Nucleus accumbens (tissue), 56 donors: ENCODE results near the gene MARF1.
"Not testable (repeated sequence)": the region's sequence is repeated elsewhere in the genome, so short reads cannot be mapped to it uniquely, and the experiment has no call there.

Experiments used
- DNase-seq, 56 donors: peaks; one replicate each; lab custom pipeline; 2025; lab: John Stamatoyannopoulos, UW

Gene MARF1

DNA sequence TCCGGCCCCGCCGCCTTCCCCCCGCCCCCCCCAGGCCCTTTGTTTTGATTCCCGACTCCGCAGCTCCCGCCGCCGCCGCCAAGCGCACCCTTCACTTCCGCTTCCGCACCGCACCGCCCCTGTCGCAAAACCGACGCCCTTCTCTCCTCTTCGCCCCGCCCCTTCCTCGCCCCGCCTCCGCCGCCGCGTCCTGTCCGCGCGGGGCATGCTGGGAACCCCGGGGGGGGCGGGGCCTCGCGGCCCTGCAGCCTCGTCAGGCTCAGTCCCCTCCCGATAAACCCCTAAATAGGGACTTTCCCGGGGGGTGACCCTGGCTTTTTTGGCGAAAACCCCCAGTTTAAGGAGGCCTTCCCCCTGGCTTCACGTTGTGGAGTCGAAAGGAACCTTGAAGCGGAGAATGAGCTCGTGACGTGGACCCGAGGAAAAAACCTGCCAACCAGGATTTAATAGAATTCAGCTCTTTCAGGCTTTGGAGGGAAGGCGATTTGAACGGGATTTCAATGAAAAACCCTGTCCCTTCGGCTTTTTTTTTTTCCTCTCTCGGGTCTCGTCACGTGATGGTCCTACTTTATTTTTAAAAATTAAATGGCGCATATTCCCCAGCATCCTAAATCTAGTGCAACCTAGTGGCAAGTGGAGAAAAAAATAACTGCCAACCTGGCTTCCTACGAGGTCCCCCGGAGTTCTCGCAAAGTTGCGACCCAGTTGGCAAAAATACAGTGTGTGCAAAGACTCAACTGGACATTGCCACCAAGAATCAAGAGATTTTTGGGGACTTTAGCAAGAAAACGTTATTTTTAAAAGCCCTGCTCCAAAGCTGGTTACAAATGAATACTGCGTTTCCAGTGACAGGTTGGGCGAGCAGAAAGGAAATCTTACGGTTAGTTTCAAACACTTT lies at the start of gene MARF1:
Gene MARF1 (minus strand): TSS at position 107 of the 898 bp plus-strand sequence. CDS start 3,921 bp downstream, outside the sequence.
- peak in 55 of 56 donors; percentile 66 to 100 (median 93) for DNase-seq

- DNase-seq: not testable (repeated sequence)
These were observed 49.6 kb upstream of the MARF1 start for GRCh38 chr16:15692508-15692907.

DNA sequence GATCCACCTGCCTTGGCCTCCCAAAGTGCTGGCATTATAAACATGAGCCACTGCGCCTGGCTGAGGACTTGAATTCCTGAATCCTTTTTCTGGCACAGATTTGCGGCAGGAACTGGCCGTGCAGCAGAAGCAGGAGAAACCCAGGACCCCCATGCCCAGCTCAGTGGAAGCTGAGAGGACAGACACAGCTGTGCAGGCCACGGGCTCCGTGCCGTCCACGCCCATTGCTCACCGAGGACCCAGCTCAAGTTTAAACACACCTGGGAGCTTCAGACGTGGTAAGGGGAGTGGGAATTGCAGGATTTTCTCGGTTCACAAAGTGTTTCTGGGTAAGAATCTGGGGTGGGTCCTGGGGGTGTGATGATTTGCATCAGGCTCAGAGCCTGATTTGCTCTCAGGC lies 48.1 kb upstream of the MARF1 start:
- DNase-seq: no peak

DNA sequence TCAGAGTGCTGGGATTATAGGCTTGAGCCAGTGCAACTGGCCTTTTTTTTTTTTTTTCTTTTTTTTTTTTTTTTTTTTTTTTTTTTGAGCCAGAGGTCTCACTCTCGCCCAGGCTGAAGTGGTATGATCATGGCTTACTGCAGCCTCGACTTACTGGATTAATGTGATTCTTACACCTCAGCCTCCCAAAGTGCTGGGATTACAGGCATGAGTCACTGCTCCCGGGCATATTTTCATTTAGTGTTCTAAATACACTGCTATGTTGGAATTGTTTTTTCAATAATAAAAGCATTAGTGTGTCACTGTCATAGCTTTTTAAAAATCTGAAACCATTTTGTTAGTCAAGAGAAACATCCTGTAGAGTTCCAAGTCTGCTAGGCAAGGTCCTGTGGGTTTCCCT lies 47.3 kb upstream of the MARF1 start:
- DNase-seq: no peak

DNA sequence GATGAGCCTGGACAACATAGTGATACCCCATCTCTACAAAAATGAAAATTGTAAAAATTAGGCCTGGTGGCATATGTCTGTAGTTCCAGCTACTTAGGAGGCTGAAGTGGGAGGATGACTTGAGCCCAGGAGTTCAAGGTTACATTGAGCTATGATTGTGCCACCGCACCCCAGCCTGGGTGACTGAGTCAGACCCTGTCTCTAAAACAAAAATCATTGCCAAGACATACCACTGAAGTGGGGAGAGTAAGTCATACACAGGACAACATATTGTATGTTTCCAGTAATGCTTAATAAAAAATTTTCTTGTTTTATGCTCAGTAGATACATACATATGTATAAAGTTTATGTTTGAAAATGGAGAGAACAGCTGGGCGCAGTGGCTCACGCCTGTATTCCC lies 46.3 kb upstream of the MARF1 start:
- no peak for DNase-seq

GRCh38 chr16:15686287-15686686 lies 43.3 kb upstream of the MARF1 start:
- no peak for DNase-seq

DNA sequence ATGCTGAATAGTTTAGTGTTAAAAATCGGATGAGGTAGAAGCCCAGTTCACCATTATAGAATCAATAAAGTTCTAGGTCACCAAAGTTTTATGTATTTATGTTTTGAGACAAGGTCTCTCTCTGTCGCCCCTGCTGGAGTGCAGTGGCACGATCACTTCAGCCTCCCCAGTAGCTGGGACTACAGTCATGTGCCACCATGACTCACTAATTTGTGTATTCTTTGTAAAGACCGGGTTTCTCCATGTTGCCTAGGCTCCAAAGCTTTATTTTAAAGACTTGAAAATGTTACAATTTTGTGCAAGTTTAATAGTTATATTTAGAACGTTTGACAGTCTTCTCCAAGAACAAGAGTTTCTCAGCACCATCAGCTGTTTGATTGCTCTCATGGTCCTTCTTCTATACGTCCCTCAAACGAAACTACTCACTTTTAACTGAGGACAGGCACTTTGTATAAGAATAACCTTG lies 39.2 kb upstream of the MARF1 start:
- peak in 24 of 56 donors; percentile 2 to 65 (median 24) for DNase-seq

DNA sequence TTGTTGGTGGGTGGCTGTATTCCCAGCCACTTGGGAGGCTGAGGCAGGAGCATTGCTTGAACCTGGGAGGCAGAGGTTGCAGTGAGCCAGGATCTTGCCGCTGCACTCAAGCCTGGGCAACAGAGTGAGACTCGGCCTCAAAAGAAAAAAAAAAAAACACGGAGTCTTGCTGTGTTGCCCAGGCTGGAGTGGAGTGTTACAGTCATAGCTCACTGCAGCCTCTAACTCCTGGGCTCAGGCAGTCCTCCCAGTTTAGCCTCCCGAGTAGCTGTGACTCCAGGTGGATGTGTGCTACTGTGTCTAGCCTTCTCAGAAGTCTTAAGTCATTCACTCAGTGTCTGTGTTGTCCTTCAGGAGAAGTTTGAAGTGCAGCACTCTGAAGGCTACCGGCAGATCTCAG lies 34.5 kb upstream of the MARF1 start:
- no peak for DNase-seq

- peak in 12 of 56 donors; percentile 4 to 26 (median 12) for DNase-seq
These were observed 33.6 kb upstream of the MARF1 start for GRCh38 chr16:15676506-15676905.

DNA sequence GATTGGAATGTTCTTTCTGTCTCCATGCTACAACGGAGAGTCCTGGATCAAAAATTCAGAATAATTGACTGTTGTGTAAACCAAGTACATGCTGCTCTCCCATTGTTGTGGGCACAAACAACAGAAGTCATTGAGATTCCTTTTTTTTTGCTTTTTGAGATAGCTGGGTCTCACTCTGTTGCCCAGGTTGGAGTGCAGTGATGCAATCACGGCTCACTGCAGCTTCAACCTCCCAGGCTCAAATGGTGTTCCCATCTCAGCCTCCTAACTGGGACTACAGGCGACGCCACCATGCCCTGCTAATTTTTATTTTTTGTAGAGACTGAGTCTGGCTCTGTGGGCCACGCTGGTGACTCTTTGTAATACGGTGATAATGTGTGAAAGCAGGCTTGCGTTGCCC lies 31.6 kb upstream of the MARF1 start:
- peak in 6 of 56 donors; percentile 6 to 26 (median 16) for DNase-seq

DNA sequence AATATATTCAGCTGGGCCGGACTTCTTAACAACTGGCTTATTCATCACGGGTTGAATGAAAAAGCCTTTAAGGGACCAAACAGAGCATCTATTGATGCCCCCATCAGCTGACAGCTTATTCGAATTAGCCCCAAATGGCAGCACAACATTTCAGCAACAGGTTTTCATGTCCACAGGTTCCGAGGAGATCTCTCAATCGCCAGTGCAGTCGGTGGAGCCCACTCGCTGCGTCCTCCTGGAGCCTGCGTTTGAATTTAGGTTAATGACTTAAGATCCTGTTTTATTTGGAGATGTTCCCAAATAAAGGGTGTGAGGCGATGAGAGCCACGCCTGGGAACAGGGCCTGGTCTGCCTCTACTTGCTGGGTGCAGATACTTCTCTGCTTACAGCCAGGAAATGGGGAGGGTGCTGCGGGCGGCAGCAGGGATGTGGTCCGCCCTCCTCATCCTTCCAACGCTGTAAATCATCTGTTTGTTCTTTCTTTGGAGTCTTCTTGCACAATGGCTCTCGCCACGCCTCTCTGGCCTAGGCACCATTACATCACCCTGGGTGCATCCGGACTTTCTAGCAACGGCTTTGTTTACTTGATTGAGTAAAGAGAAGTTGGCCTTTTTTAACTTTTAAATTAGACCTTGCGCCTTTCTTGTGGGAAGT lies 29.7 kb upstream of the MARF1 start:
- DNase-seq: peak in 55 of 56 donors; percentile 27 to 93 (median 80)

DNA sequence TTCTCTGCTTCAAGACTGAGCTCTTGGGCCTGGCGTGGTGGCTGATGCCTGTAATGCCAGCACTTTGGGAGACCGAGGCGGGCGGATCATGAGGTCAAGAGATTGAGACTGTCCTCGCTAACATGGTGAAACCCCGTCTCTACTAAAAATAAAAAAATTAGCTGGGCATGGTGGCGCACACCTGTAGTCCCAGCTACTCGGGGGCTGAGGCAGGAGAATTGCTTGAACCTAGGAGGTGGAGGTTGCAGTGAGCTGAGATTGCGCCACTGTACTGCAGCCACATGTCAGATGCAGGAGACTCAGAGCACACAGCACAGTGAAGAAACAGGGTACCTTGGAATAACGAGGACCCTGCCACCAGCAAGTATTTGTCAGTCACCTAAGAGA lies 29.2 kb upstream of the MARF1 start:
- DNase-seq: peak in 2 of 56 donors; percentile 24 to 31

GRCh38 chr16:15671530-15672117 lies 28.7 kb upstream of the MARF1 start:
- peak in 2 of 56 donors; percentile 19 to 21 for DNase-seq

DNA sequence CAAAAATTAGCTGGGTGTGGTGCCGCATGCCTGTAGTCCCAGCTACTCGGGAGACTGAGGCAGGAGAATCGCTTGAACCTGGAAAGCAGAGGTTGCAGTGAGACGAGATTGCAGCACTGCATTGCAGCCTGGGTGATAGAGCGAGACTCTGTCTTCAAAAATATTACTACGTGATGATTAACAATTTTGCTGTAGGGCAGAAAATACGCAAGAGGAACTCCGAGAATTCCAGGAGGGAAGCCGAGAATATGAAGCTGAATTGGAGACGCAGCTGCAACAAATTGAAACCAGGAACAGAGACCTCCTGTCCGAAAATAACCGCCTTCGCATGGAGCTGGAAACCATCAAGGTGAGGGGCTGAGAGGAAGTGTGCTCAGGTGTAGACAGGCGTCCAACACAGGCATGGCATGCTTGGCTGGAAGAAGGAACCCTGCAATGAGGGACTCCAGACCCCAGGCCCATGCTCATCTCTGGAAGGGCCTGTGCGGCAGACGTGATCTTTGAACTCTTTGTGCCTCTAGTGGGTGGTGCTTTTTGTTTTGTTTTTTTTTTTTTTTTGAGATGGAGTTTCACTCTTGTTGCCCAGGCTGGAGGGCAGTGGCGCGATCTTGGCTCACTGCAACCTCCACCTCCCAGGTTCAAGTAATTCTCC lies 24.3 kb upstream of the MARF1 start:
- DNase-seq: no peak

DNA sequence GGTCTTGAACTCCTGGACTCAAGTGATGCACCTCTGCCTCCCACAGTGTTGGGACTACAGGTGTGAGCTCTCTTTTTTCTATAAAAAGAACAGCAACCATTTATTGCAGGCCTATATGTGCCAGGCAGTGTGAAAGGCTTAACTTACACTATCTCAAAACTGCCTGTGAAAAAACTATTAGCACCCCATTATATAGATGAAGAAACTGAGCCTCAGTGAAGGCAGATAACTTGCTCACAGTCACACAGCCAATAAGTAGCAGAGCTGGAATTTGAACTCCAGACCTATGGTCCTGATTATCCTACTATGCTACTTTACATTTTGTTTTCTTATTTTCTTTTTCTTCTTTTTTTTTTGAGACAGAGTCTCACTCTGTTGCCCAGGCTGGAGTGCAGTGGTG lies 22.2 kb upstream of the MARF1 start:
- DNase-seq: no peak

- no peak for DNase-seq
These were observed 17.2 kb upstream of the MARF1 start for GRCh38 chr16:15660203-15660601.

DNA sequence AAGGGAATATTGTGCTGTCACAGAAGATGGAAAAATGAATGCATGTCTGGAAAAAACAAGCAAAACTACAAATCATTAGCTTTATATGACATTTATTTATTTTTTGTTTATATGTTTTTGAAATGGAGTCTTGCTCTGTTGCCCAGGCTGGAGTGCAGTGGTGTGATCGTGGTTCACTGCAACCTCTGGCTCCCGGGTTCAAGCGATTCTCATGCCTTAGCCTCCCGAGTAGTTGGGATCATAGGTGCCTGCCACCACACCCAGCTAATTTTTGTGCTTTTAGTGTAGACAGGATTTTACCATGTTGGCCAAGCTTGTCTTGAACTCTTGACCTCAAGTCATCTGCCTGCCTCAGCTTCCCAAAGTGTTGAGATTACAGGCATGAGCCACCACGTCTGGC lies 15.6 kb upstream of the MARF1 start:
- no peak for DNase-seq

GRCh38 chr16:15658149-15658548 lies 15.2 kb upstream of the MARF1 start:
- DNase-seq: no peak

- not testable (repeated sequence) for DNase-seq
These were observed 12.6 kb upstream of the MARF1 start for GRCh38 chr16:15655561-15655960.

DNA sequence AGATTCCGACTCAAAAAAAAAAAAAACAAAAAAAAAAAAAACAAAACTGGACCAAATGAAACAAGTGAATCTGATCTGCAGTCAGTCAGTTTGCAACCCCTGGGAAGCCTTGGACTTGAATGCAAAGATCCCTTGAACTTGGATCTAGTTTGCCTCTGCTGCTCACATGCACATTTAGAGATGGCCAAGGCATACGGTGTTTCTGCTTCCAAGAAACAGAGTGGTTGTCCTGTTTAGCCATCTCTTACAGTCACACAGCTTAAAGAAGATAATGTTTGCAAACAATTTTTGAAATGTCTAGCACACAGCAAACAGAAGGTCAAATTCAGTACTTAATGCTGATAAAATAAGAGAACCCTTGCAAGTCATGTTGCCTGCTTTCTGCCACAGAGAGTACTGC lies 11.6 kb upstream of the MARF1 start:
- no peak for DNase-seq

- DNase-seq: peak in 3 of 56 donors; percentile 7 to 14 (median 11)
These were observed 10.3 kb upstream of the MARF1 start for GRCh38 chr16:15653227-15653626.
